Uterus (tissue), 2 donors: Measurements from ENCODE around the gene ZBTB11.

Experiments used
- POLR2A ChIP-seq, 2 donors: fragments of 450-650 bp; IDR thresholded peaks; one replicate each; pipeline ENCODE4 v1.6.1; 2016; ENCODE audit warnings: antibody characterized with exemption in 2 of 2, mild to moderate bottlenecking in 1 of 2, moderate library complexity in 1 of 2
- TF ChIP-seq, protein P1 (sequence below), 4 experiments: fragments of 200-600 bp in 2 of 4; fragments of 450-650 bp in 2 of 4; sonication (generic) in 2 of 4; IDR thresholded peaks; one replicate each; pipeline ENCODE4 v1.5.1; 2016 to 2019; ENCODE audit warnings: antibody characterized with exemption in 4 of 4, mild to moderate bottlenecking in 2 of 4, moderate library complexity in 1 of 4

GRCh38 chr3:101677436-101678286 is 729 bp upstream of the ZBTB11 start:
- TF ChIP-seq, protein P1, sequence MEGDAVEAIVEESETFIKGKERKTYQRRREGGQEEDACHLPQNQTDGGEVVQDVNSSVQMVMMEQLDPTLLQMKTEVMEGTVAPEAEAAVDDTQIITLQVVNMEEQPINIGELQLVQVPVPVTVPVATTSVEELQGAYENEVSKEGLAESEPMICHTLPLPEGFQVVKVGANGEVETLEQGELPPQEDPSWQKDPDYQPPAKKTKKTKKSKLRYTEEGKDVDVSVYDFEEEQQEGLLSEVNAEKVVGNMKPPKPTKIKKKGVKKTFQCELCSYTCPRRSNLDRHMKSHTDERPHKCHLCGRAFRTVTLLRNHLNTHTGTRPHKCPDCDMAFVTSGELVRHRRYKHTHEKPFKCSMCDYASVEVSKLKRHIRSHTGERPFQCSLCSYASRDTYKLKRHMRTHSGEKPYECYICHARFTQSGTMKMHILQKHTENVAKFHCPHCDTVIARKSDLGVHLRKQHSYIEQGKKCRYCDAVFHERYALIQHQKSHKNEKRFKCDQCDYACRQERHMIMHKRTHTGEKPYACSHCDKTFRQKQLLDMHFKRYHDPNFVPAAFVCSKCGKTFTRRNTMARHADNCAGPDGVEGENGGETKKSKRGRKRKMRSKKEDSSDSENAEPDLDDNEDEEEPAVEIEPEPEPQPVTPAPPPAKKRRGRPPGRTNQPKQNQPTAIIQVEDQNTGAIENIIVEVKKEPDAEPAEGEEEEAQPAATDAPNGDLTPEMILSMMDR (IDR thresholded peaks at IDR 0.05): no peak
- TF ChIP-seq POLR2A (IDR thresholded peaks at IDR 0.05): no peak
